GM23338 (cell line): ENCODE data around the gene DMD. TPM values are rescaled to one million over a fixed set of nuclear protein-coding genes. Genes with fewer than 3 reads are reported as not detected.

Experiments
- ATAC-seq: fragments of 200-7000 bp; cut with Tn5 transposase; 3 replicates; pipeline ENCODE4 v1.9.1; 2020
- DNase-seq: peaks from one replicate; pipeline ENCODE4 v3.0.0-alpha.2; 2015; ENCODE audit warnings: low spot score
- H2AFZ ChIP-seq: fragments of 200-600 bp; sonication (generic); 2 replicates; pipeline ENCODE4 v1.8.0; 2016; ENCODE audit warnings: antibody characterized with exemption, mild to moderate bottlenecking, moderate library complexity
- H3F3A ChIP-seq: fragments of 200-600 bp; sonication (generic); replicated peaks from 2 replicates; pipeline ENCODE4 v1.8.0; 2017; ENCODE audit warnings: antibody characterized with exemption, mixed run types, low read depth
- H3K27ac ChIP-seq: fragments of 200-600 bp; sonication (generic); 2 replicates; pipeline ENCODE4 v1.6.1; 2016; ENCODE audit warnings: low read depth
- H3K27me3 ChIP-seq: fragments of 200-600 bp; sonication (generic); 2 replicates; pipeline ENCODE4 v1.8.0; 2016; ENCODE audit warnings: mild to moderate bottlenecking, mixed run types, moderate library complexity; ENCODE audit not compliant: insufficient read depth
- H3K36me3 ChIP-seq: fragments of 200-600 bp; sonication (generic); 2 replicates; pipeline ENCODE4 v1.8.0; 2016; ENCODE audit warnings: mild to moderate bottlenecking; ENCODE audit not compliant: insufficient read depth
- H3K4me1 ChIP-seq: fragments of 200-600 bp; sonication (generic); 2 replicates; pipeline ENCODE4 v1.8.0; 2016; ENCODE audit warnings: mild to moderate bottlenecking, moderate library complexity; ENCODE audit not compliant: insufficient read depth
- H3K4me2 ChIP-seq: fragments of 200-600 bp; sonication (generic); 2 replicates; pipeline ENCODE4 v1.7.1; 2017; ENCODE audit warnings: mixed run types
- H3K4me3 ChIP-seq: fragments of 200-600 bp; sonication (generic); 2 replicates; pipeline ENCODE4 v1.6.1; 2016; ENCODE audit warnings: mixed run types
- H3K79me2 ChIP-seq: fragments of 200-600 bp; sonication (generic); replicated peaks from 2 replicates; pipeline ENCODE4 v1.8.0; 2017; ENCODE audit warnings: mild to moderate bottlenecking; ENCODE audit not compliant: insufficient read depth
- H3K9me2 ChIP-seq: fragments of 200-600 bp; sonication (generic); 2 replicates; pipeline ENCODE4 v1.8.0; 2017; ENCODE audit not compliant: insufficient read depth
- H4K20me1 ChIP-seq: fragments of 200-600 bp; sonication (generic); replicated peaks from 2 replicates; pipeline ENCODE4 v1.8.0; 2017; ENCODE audit warnings: mild to moderate bottlenecking; ENCODE audit not compliant: insufficient read depth
- H3K27ac Mint-ChIP-seq: 2 replicates; pipeline ENCODE4 v1.8.0; 2020; ENCODE audit warnings: inconsistent platforms, mild to moderate bottlenecking, moderate library complexity, mixed read lengths
- H3K27me3 Mint-ChIP-seq: 3 replicates; pipeline ENCODE4 v1.8.0; 2022; ENCODE audit warnings: low read depth, mild to moderate bottlenecking, moderate library complexity, mixed read lengths, inconsistent platforms; ENCODE audit not compliant: insufficient read depth, poor library complexity
- H3K36me3 Mint-ChIP-seq: 3 replicates; pipeline ENCODE4 v1.8.0; 2021; ENCODE audit warnings: low read depth, mild to moderate bottlenecking, inconsistent platforms, moderate library complexity, mixed read lengths
- H3K4me1 Mint-ChIP-seq: 3 replicates; pipeline ENCODE4 v1.8.0; 2020; ENCODE audit warnings: mild to moderate bottlenecking, inconsistent platforms, mixed read lengths
- H3K4me3 Mint-ChIP-seq: 3 replicates; pipeline ENCODE4 v1.8.0; 2021; ENCODE audit warnings: moderate library complexity, mild to moderate bottlenecking, inconsistent platforms, mixed read lengths
- H3K9me3 Mint-ChIP-seq: 3 replicates; pipeline ENCODE4 v1.8.0; 2020; ENCODE audit warnings: moderate library complexity, mild to moderate bottlenecking, inconsistent platforms, mixed read lengths
- CREB1 ChIP-seq: fragments of 250-450 bp; sonication (Bioruptor Pico); IDR thresholded peaks from 2 replicates; pipeline ENCODE4 v1.5.0; 2020; ENCODE audit warnings: low read depth, mild to moderate bottlenecking, moderate library complexity
- ETS1 ChIP-seq: IDR thresholded peaks from 2 replicates; pipeline ENCODE4 v1.6.1; 2016; ENCODE audit warnings: antibody characterized with exemption
- EZH2 ChIP-seq: fragments of 200-600 bp; sonication (generic); IDR thresholded peaks from one replicate; pipeline ENCODE4 v1.8.0; 2017; ENCODE audit warnings: antibody characterized with exemption, mild to moderate bottlenecking, low read depth; ENCODE audit not compliant: unreplicated experiment
- NANOG ChIP-seq: IDR thresholded peaks from 2 replicates; pipeline ENCODE4 v1.6.1; 2016; ENCODE audit warnings: antibody characterized with exemption, borderline replicate concordance
- POLR2AphosphoS5 ChIP-seq: IDR thresholded peaks from 2 replicates; pipeline ENCODE4 v1.6.1; 2016; ENCODE audit warnings: antibody characterized with exemption, low read depth
- REST ChIP-seq: IDR thresholded peaks from one replicate; pipeline ENCODE4 v1.6.1; 2018; ENCODE audit warnings: antibody characterized with exemption; ENCODE audit not compliant: unreplicated experiment
- ZNF114 ChIP-seq: fragments of 250-450 bp; sonication (Bioruptor Pico); IDR thresholded peaks from 2 replicates; pipeline ENCODE4 v1.5.0; 2020; ENCODE audit warnings: mild to moderate bottlenecking, moderate library complexity
- ZNF331 ChIP-seq: fragments of 250-450 bp; sonication (Bioruptor Pico); IDR thresholded peaks from 2 replicates; pipeline ENCODE4 v1.5.0; 2020; ENCODE audit warnings: low read depth, mild to moderate bottlenecking, moderate library complexity
- ZNF462 ChIP-seq: fragments of 250-450 bp; sonication (Bioruptor Pico); IDR thresholded peaks from 2 replicates; pipeline ENCODE4 v1.5.0; 2020; ENCODE audit warnings: mild to moderate bottlenecking, moderate library complexity
- polyA plus RNA-seq: library from polyadenylated mRNA; unstranded; fragments of >200 nt; fragmentation: Nextera tagmentation; extraction: Ambion mirVana; gene quantifications from 2 replicates; pipeline ENCODE4 v1.2.1, GENCODE V29; 2016
- total RNA-seq: library from RNA; depleted of rRNA; stranded (reverse); fragments of >200 nt; shearing (Covaris generic); gene quantifications from 2 replicates; pipeline ENCODE4 v1.2.3, GENCODE V29; 2014

The DMD gene
- total and polyA plus RNA-seq, 2 experiments from 2014 or later, result 4.5 to 7.6 TPM

- Histone ChIP-seq H4K20me1 (no peaks in the 10 kb centered on the region), H3K4me3 (no peak overlapping the region), H3F3A (no peaks in the 10 kb centered on the region), H3K4me1 (0 out of 2 replicates have a peak, but pooled peaks cover 4% of the 10 kb centered on the region), H2AFZ (no peak overlapping the region), H3K36me3 (no peaks in the 10 kb centered on the region), H3K9me2 (no peaks in the 10 kb centered on the region), H3K79me2 (no peaks in the 10 kb centered on the region), H3K27ac (no peak overlapping the region), H3K4me2 (no peak overlapping the region), H3K27me3 (no peaks in the 10 kb centered on the region)
- H3K4me3 Mint-ChIP-seq, result no peak overlapping the region
- H3K27ac Mint-ChIP-seq, result peak overlapping the region; percentile 56; the same call in 1 of the 2 replicates
- no peaks in the 10 kb centered on the region; the same call in 2 of the 3 replicates for H3K9me3 Mint-ChIP-seq
- ATAC-seq (no peak), DNase-seq (peak; percentile 6)
- TF ChIP-seq ZNF331 (no peak), EZH2 (no peak), CREB1 (CRISPR knock-in tag) (no peak), ZNF462 (no peak), NANOG (no peak), REST (no peak), ZNF114 (CRISPR knock-in tag) (no peak), ETS1 (no peak), POLR2AphosphoS5 (no peak)
- H3K27me3 Mint-ChIP-seq, result peaks cover 3% of the 10 kb centered on the region
- peaks cover 8% of the 10 kb centered on the region; the same call in 2 of the 3 replicates for H3K36me3 Mint-ChIP-seq
- peaks cover 5% of the 10 kb centered on the region; the same call in 2 of the 3 replicates for H3K4me1 Mint-ChIP-seq
Measured at GRCh38 chrX:31166416-31166815, 2044.9 kb downstream of the DMD start.
